ENCODE results near the gene PTAR1.

GRCh38 chr9:69677931-69678330 lies 81.9 kb downstream of the PTAR1 start:
- TF ChIP-seq CTCF (IDR thresholded peaks at IDR 0.05) (no peak), POLR2A (IDR thresholded peaks at IDR 0.05) (no peak)
